Calu3 (cell line): Measurements from ENCODE around the gene UQCR10. TPM values are rescaled to one million over a fixed set of nuclear protein-coding genes. Genes with fewer than 3 reads are reported as not detected.

ENCODE experiments used
- BruUV-seq: library from RNA; stranded (reverse); fragments of 400-500 nt; replicated peaks from 2 replicates; lab custom pipeline; 2021; lab: Mats Ljungman, UMichigan
- CTCF ChIA-PET: fragments of 300-600 bp; sonication (Branson Sonifier 250); formaldehyde crosslinking; loops from one replicate; lab custom pipeline; 2022; ENCODE audit warnings: antibody characterized with exemption; lab: Charles Lee
- DNase-seq: peaks from one replicate; pipeline ENCODE4 v3.0.0; 2022
- H3K27ac Mint-ChIP-seq: one replicate; pipeline ENCODE4 v1.8.0; 2022; ENCODE audit warnings: mixed read lengths; ENCODE audit not compliant: unreplicated experiment
- H3K27me3 Mint-ChIP-seq: one replicate; pipeline ENCODE4 v1.8.0; 2022; ENCODE audit warnings: mixed read lengths; ENCODE audit not compliant: unreplicated experiment
- H3K36me3 Mint-ChIP-seq: one replicate; pipeline ENCODE4 v1.8.0; 2022; ENCODE audit warnings: mild to moderate bottlenecking, moderate library complexity, mixed read lengths; ENCODE audit not compliant: insufficient read depth, unreplicated experiment
- H3K4me1 Mint-ChIP-seq: one replicate; pipeline ENCODE4 v1.8.0; 2022; ENCODE audit warnings: mild to moderate bottlenecking, low read depth, mixed read lengths; ENCODE audit not compliant: unreplicated experiment
- H3K4me3 Mint-ChIP-seq: one replicate; pipeline ENCODE4 v1.8.0; 2022; ENCODE audit warnings: mild to moderate bottlenecking, low read depth, moderate library complexity, mixed read lengths; ENCODE audit not compliant: unreplicated experiment
- H3K9me3 Mint-ChIP-seq: one replicate; pipeline ENCODE4 v1.8.0; 2022; ENCODE audit warnings: low read depth, mixed read lengths; ENCODE audit not compliant: unreplicated experiment
- CTCF ChIP-seq: fragments of 200-600 bp; IDR thresholded peaks from one replicate; pipeline ENCODE4 v1.8.0; 2022; ENCODE audit warnings: antibody characterized with exemption; ENCODE audit not compliant: unreplicated experiment
- intact Hi-C: fragments of 100-400 bp; cut with micrococcal nuclease; formaldehyde crosslinking; loops from one replicate; pipeline ENCODE4 v1.10.0; 2022; ENCODE audit not compliant: unreplicated experiment
- total RNA-seq: library from RNA; stranded (reverse); gene quantifications from 2 replicates; pipeline ENCODE4 v1.2.3, GENCODE V29; 2022

The UQCR10 gene
- total RNA-seq, 1 experiment from 2014 or later: 120 TPM

- Mint-ChIP-seq H3K9me3 (no peaks in the 10 kb centered on the region), H3K27ac (no peak overlapping the region), H3K4me1 (no peaks in the 10 kb centered on the region), H3K27me3 (peaks cover 47% of the 10 kb centered on the region), H3K36me3 (peaks cover 19% of the 10 kb centered on the region), H3K4me3 (no peak overlapping the region)
- intact Hi-C loops: no loop called here
- no TSS peak for BruUV-seq
- no peak for DNase-seq
- TF ChIP-seq CTCF: no peak
- CTCF ChIA-PET: no interaction called here
Observed at GRCh38 chr22:29723766-29724165, 43.4 kb upstream of the UQCR10 start.

GRCh38 chr22:29724843-29725242 lies 42.3 kb upstream of the UQCR10 start:
- CTCF ChIA-PET: no interaction called here
- no peak for DNase-seq
- Mint-ChIP-seq H3K4me1 (no peaks in the 10 kb centered on the region), H3K27me3 (peaks cover 36% of the 10 kb centered on the region), H3K27ac (no peak overlapping the region), H3K36me3 (peaks cover 21% of the 10 kb centered on the region), H3K4me3 (no peak overlapping the region), H3K9me3 (no peaks in the 10 kb centered on the region)
- BruUV-seq: no TSS peak
- intact Hi-C loops: no loop called here
- no peak for TF ChIP-seq CTCF

DNA sequence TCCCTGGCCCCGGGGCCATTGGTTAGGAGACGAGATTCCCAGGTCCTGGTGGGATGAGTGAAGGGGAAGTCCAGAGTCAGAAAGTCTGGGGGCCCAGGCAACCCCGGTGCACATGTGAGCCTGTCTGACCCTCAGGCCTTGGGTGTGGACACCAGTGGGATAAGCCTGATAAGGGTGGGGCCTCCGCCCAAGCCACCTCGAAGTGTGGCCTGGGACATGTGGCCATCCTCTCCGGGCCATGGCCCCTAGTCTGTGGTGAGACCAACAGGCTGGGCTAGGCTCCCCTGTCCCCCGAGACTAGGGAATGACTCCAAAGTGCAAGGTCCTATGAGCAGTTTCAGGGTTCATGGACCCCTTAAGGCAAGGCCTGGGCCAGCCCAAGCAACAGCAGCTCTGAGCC lies 41.1 kb upstream of the UQCR10 start:
- Mint-ChIP-seq H3K36me3 (peaks cover 21% of the 10 kb centered on the region), H3K4me1 (no peaks in the 10 kb centered on the region), H3K27ac (no peak overlapping the region), H3K27me3 (peaks cover 30% of the 10 kb centered on the region), H3K9me3 (no peaks in the 10 kb centered on the region), H3K4me3 (no peak overlapping the region)
- DNase-seq: no peak
- CTCF ChIA-PET: no interaction called here
- no TSS peak for BruUV-seq
- TF ChIP-seq CTCF: no peak
- intact Hi-C loops: no loop called here

GRCh38 chr22:29726512-29727130 lies 40.5 kb upstream of the UQCR10 start:
- CTCF ChIA-PET: no interaction called here
- DNase-seq: no peak
- no peaks in the 10 kb centered on the region for H3K9me3 Mint-ChIP-seq
- no peak overlapping the region for H3K4me3 Mint-ChIP-seq
- peaks cover 19% of the 10 kb centered on the region for H3K36me3 Mint-ChIP-seq
- no peak overlapping the region for H3K27ac Mint-ChIP-seq
- TF ChIP-seq CTCF: no peak
- intact Hi-C loops: no loop called here
- peaks cover 25% of the 10 kb centered on the region for H3K27me3 Mint-ChIP-seq
- no TSS peak for BruUV-seq
- no peaks in the 10 kb centered on the region for H3K4me1 Mint-ChIP-seq
